Heart left ventricle (tissue), 16 donors: ENCODE results near the gene SLC25A22. TPM values are rescaled to one million over a fixed set of nuclear protein-coding genes. Genes with fewer than 3 reads are reported as not detected.

Source experiments
- ATAC-seq, 4 donors: fragments of 200-7000 bp; cut with Tn5 transposase; one replicate each; pipeline ENCODE4 v1.9.1; 2020 to 2022; ENCODE audit warnings: moderate library complexity in 4 of 4, mild to moderate bottlenecking in 3 of 4, moderate number of reproducible peaks in 1 of 4
- DNase-seq, 5 donors: peaks; one replicate each; pipeline ENCODE4 v3.0.0-alpha.2; 2020
- H3K27ac ChIP-seq, 12 donors: fragments of 200-600 bp; sonication (generic) in 4 of 12; one replicate each; pipeline versions ENCODE4 v1.5.0 to v1.8.0; 2016 to 2022; ENCODE audit warnings: mild to moderate bottlenecking in 2 of 12
- H3K27me3 ChIP-seq, 9 donors: fragments of 200-600 bp; sonication (generic) in 2 of 9; one replicate each; pipeline versions ENCODE4 v1.5.1 to v1.8.0; 2016 to 2022; ENCODE audit warnings: mild to moderate bottlenecking in 3 of 9
- H3K36me3 ChIP-seq, 9 donors: fragments of 200-600 bp; sonication (generic) in 2 of 9; one replicate each; pipeline versions ENCODE4 v1.5.0 to v1.8.0; 2018 to 2022; ENCODE audit warnings: mild to moderate bottlenecking in 2 of 9
- H3K4me1 ChIP-seq, 12 donors: fragments of 200-600 bp; sonication (generic) in 4 of 12; one replicate each; pipeline versions ENCODE4 v1.5.0 to v1.8.0; 2016 to 2022; ENCODE audit warnings: mild to moderate bottlenecking in 3 of 12
- H3K4me3 ChIP-seq, 12 donors: fragments of 200-600 bp; sonication (generic) in 4 of 12; one replicate each; pipeline versions ENCODE4 v1.5.0 to v1.8.0; 2017 to 2022; ENCODE audit warnings: mild to moderate bottlenecking in 9 of 12, moderate library complexity in 4 of 12
- H3K9me3 ChIP-seq, 12 donors: fragments of 200-600 bp; sonication (generic) in 4 of 12; one replicate each; pipeline versions ENCODE4 v1.5.0 to v1.8.0; 2016 to 2022; ENCODE audit warnings: mild to moderate bottlenecking in 1 of 12
- POLR2A ChIP-seq, 2 donors: fragments of 450-650 bp; IDR thresholded peaks; one replicate each; pipeline ENCODE4 v1.6.1; 2017; ENCODE audit warnings: antibody characterized with exemption in 2 of 2, mild to moderate bottlenecking in 2 of 2, moderate library complexity in 2 of 2
- WGBS, 4 donors: extraction: QIAGEN DNeasy Blood & Tissue Kit in 2 of 4; methylation state at CpG; one replicate each; pipeline versions ENCODE4 v1.1.5 to v1.1.7; 2013 to 2018; 5-methylcytosine and 5-hydroxymethylcytosine counted together
- intact Hi-C, 10 donors: fragments of 100-400 bp; cut with DNase I; formaldehyde crosslinking; loops; one replicate each; pipeline versions ENCODE4 v1.11.1 to v1.14.2; 2022
- polyA plus RNA-seq, 2 donors: library from polyadenylated mRNA; stranded (reverse); fragments of 200-250 nt; gene quantifications; one replicate each; pipeline ENCODE4 v1.2.3, GENCODE V29; 2013
- total RNA-seq, 9 donors: library from RNA; depleted of rRNA in 2 of 9; stranded (reverse); fragments of >200 nt in 2 of 9; fragmentation: NEBNext Ultra II Directional in 3 of 9; extraction: Animal tissue kit (Norgen Biotek cat#: 25700) in 3 of 9; gene quantifications; one replicate each; pipeline versions ENCODE4 v1.1.0 to v1.2.4, GENCODE V29; 2016 to 2023
- TF ChIP-seq, protein P1 (sequence below), 12 donors: fragments of 200-600 bp; sonication (generic) in 4 of 12; IDR thresholded peaks; one replicate each; pipeline versions ENCODE4 v1.5.0 to v1.8.0; 2018 to 2022; ENCODE audit warnings: antibody characterized with exemption in 12 of 12, mild to moderate bottlenecking in 5 of 12
- donor health status: ischemic (EF 13 %, LVEDD 7.1; RV severe dilation, severe dysfunction).
- donor health status: healthy with polysubstance abuse.
- donor health status: DM: no; HTN: yes; CAD: no.
- donor health status: DM: no; HTN: no; CAD: no.
- donor health status: ischemic (EF 25% LVEDD 6.9; RV normal size, moderate dysfunction).
- donor health status: ischemic (EF 25% LVEDD 5.7; RV mildly dilated, moderate dysfunction).
- donor health status: healthy.
- donor health status: DM: yes; HTN: yes; CAD: no.
- donor health status: ischemic (EF 35%, LVEDD 5.7; RV mildly dilated, moderate dysfunction).
- donor health status: nonischemic (EF 11% LVEDD 7.7; RV severe dilation, severe dysfunction).
- donor health status: DM: yes; HTN: yes; CAD: no.
- donor health status: PGD.
- donor health status: ischemic (EF 29% LVEDD 5.4; RV normal size, mild dysfunction).
- donor health status: nonischemic (EF 23%, LVEDD 6.1; RV moderate dilation, normal function).

SLC25A22 gene
- total and polyA plus RNA-seq, 11 donors: 2.1 to 12.8 (median 4.4) TPM

DNA sequence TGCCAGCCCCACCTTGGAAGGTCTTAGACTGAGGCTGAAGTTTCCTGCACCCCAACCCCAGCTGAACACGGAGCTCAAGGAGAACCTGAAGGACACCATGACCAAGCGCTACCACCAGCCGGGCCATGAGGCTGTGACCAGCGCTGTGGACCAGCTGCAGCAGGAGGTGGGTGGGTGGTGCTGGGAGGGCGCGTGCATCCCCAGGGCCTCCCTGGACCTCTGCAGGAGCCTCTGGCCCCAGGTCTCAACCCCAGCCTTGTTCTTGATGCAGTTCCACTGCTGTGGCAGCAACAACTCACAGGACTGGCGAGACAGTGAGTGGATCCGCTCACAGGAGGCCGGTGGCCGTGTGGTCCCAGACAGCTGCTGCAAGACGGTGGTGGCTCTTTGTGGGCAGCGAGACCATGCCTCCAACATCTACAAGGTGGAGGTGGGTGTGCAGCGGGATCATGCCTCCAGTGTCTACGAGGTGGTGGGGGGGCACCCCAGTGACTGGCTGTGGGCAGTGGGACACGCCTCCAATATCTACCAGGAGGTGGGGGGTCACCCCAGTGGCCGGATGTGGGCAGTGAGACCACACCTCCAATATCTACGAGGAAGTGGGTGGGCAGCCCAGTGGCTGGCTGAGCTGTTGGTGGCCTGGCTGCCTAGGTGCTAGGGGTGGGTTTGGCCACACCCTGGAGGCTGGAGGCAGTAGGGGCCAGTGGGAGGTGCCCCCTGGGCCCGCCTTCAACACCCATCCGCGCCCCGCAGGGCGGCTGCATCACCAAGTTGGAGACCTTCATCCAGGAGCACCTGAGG is 39.3 kb upstream of the SLC25A22 start:
- no peaks in the 10 kb centered on the region for H3K9me3 ChIP-seq
- no peak for TF ChIP-seq POLR2A (IDR thresholded peaks at IDR 0.05)
- TF ChIP-seq, protein P1, sequence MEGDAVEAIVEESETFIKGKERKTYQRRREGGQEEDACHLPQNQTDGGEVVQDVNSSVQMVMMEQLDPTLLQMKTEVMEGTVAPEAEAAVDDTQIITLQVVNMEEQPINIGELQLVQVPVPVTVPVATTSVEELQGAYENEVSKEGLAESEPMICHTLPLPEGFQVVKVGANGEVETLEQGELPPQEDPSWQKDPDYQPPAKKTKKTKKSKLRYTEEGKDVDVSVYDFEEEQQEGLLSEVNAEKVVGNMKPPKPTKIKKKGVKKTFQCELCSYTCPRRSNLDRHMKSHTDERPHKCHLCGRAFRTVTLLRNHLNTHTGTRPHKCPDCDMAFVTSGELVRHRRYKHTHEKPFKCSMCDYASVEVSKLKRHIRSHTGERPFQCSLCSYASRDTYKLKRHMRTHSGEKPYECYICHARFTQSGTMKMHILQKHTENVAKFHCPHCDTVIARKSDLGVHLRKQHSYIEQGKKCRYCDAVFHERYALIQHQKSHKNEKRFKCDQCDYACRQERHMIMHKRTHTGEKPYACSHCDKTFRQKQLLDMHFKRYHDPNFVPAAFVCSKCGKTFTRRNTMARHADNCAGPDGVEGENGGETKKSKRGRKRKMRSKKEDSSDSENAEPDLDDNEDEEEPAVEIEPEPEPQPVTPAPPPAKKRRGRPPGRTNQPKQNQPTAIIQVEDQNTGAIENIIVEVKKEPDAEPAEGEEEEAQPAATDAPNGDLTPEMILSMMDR (IDR thresholded peaks at IDR 0.05): no peak
- WGBS, 4 donors: 85 to 91% (median 87%) methylated on average over 13 to 22 of the region's 22 CpGs
- ATAC-seq: no peak
- DNase-seq: no peak
- H3K27ac ChIP-seq: peak overlapping the region in 9 of 12 donors; percentile 6 to 97 (median 28)
- peaks cover 0 to under 1% (median 0%) of the 10 kb centered on the region in 9 donors for H3K27me3 ChIP-seq
- intact Hi-C loops: no loop called here
- H3K4me1 ChIP-seq: peaks cover 14 to 84% (median 60%) of the 10 kb centered on the region in 12 donors
- H3K4me3 ChIP-seq: no peak overlapping the region
- peaks cover 0 to 56% (median 48%) of the 10 kb centered on the region in 9 donors for H3K36me3 ChIP-seq

DNA sequence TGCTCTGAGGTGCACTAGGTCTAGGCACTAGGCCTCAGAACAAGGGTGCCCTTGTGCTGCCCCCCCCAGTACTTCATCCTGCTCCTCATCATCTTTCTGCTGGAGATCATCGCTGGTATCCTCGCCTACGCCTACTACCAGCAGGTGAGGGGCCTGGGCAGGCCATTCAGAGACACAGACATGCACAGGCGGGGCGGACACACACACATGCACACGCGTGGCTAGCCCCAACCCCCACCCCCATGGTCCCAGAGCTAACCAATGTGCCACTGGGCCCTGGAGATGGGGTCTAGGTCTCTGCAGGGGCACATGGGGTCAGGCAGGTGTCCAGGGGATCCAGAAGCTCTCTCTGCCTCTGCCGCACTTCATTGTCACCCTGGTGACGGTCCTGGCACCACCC is 38.6 kb upstream of the SLC25A22 start:
- no peak for ATAC-seq
- peaks cover 0 to 7% (median 0%) of the 10 kb centered on the region in 9 donors for H3K27me3 ChIP-seq
- intact Hi-C loops: no loop called here
- no peak overlapping the region for H3K4me3 ChIP-seq
- TF ChIP-seq, protein P1 (IDR thresholded peaks at IDR 0.05): no peak
- no peak for TF ChIP-seq POLR2A (IDR thresholded peaks at IDR 0.05)
- peaks cover 14 to 89% (median 65%) of the 10 kb centered on the region in 12 donors for H3K4me1 ChIP-seq
- peak overlapping the region in 9 of 12 donors; percentile 6 to 97 (median 46) for H3K27ac ChIP-seq
- 69 to 94% (median 89%) methylated on average over 8 to 9 of the region's 9 CpGs for WGBS, 4 donors
- peaks cover 0 to 56% (median 48%) of the 10 kb centered on the region in 9 donors for H3K36me3 ChIP-seq
- H3K9me3 ChIP-seq: no peaks in the 10 kb centered on the region
- no peak for DNase-seq

DNA sequence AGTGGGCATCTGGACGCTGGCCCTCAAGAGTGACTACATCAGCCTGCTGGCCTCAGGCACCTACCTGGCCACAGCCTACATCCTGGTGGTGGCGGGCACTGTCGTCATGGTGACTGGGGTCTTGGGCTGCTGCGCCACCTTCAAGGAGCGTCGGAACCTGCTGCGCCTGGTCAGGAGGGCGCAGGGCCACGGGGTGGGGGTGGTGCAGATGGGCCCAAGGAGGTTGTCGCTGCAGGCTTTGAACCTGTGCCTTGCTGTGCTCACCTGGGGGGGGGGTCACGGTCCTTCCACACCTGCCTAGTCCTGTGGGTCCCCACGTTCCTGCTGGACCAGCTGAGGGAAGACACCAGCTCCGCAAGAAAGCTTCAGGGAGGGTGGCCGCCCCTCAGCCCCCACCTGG is 38.2 kb upstream of the SLC25A22 start:
- no peak overlapping the region for H3K4me3 ChIP-seq
- H3K9me3 ChIP-seq: no peaks in the 10 kb centered on the region
- peak overlapping the region in 6 of 12 donors; percentile 46 to 97 (median 78) for H3K27ac ChIP-seq
- intact Hi-C loops: no loop called here
- TF ChIP-seq, protein P1 (IDR thresholded peaks at IDR 0.05): no peak
- no peak for TF ChIP-seq POLR2A (IDR thresholded peaks at IDR 0.05)
- H3K27me3 ChIP-seq: peaks cover 0 to 12% (median 0%) of the 10 kb centered on the region in 9 donors
- no peak for DNase-seq
- ATAC-seq: no peak
- peaks cover 14 to 89% (median 65%) of the 10 kb centered on the region in 12 donors for H3K4me1 ChIP-seq
- WGBS, 4 donors: 83 to 92% (median 90%) methylated on average over 1 to 14 of the region's 14 CpGs
- peaks cover 0 to 55% (median 48%) of the 10 kb centered on the region in 9 donors for H3K36me3 ChIP-seq
